Myocyte (in vitro differentiated cells): ENCODE data around the gene PCDHGA11. TPM values are rescaled to one million over a fixed set of nuclear protein-coding genes. Genes with fewer than 3 reads are reported as not detected.
"Not testable (repeated sequence)": the region's sequence is repeated elsewhere in the genome, so short reads cannot be mapped to it uniquely, and the experiment has no call there.

ENCODE experiments used
- DNase-seq: peaks from one replicate; pipeline ENCODE4 v3.0.0-alpha.2; 2012; ENCODE audit warnings: low read depth
- polyA plus RNA-seq: library from polyadenylated mRNA; unstranded; fragments of >200 nt; gene quantifications from one replicate; pipeline ENCODE4 v1.2.1, GENCODE V29; 2012; ENCODE audit warnings: missing spikeins
- total RNA-seq: library from RNA; depleted of rRNA; stranded (reverse); fragments of >200 nt; gene quantifications from 2 replicates; pipeline ENCODE4 v1.2.3, GENCODE V29; 2014

PCDHGA11 gene
- 2.0 and 2.1 TPM in 2 replicates for total RNA-seq
- polyA plus RNA-seq: 0.33 TPM

- DNase-seq: no peak
Observed at GRCh38 chr5:141420855-141421488, at the start of gene PCDHGA11. Gene PCDHGA11 (plus strand): TSS chr5:141421051. CDS start chr5:141421228, 177 bp downstream.

GRCh38 chr5:141371572-141372475 lies 49.0 kb upstream of the PCDHGA11 start:
- no peak for DNase-seq

- no peak for DNase-seq
Observed at GRCh38 chr5:141373673-141374317, 47.1 kb upstream of the PCDHGA11 start, which contains the start of gene PCDHGA6. Gene PCDHGA6 (plus strand): TSS chr5:141373891. CDS start chr5:141374084, 193 bp downstream.

- DNase-seq: no peak
Observed at GRCh38 chr5:141374627-141375026, 46.2 kb upstream of the PCDHGA11 start.

- DNase-seq: not testable (repeated sequence)
Observed at GRCh38 chr5:141375444-141376155, 45.3 kb upstream of the PCDHGA11 start.

GRCh38 chr5:141382469-141383294 lies 38.2 kb upstream of the PCDHGA11 start, which contains the start of gene PCDHGA7:
Gene PCDHGA7 (plus strand): TSS chr5:141382742. CDS start chr5:141382900, 158 bp downstream.
- DNase-seq: no peak

GRCh38 chr5:141383345-141383744 lies 37.5 kb upstream of the PCDHGA11 start:
- DNase-seq: no peak

- no peak for DNase-seq
Observed at GRCh38 chr5:141384471-141385267, 36.2 kb upstream of the PCDHGA11 start.

GRCh38 chr5:141387557-141388311 lies 33.1 kb upstream of the PCDHGA11 start, which contains the start of gene PCDHGB4:
Gene PCDHGB4 (plus strand): TSS chr5:141387698. CDS start chr5:141387885, 187 bp downstream.
- not testable (repeated sequence) for DNase-seq

- no peak for DNase-seq
Observed at GRCh38 chr5:141388661-141389060, 32.2 kb upstream of the PCDHGA11 start.

- no peak for DNase-seq
Observed at GRCh38 chr5:141389153-141390042, 31.5 kb upstream of the PCDHGA11 start.

GRCh38 chr5:141392429-141393198 lies 28.2 kb upstream of the PCDHGA11 start, which contains the start of gene PCDHGA8:
Gene PCDHGA8 (plus strand): TSS chr5:141392633. CDS start chr5:141392814, 181 bp downstream.
- peak; percentile 14 for DNase-seq

- DNase-seq: no peak
Observed at GRCh38 chr5:141393267-141393666, 27.6 kb upstream of the PCDHGA11 start.

GRCh38 chr5:141394401-141395187 lies 26.3 kb upstream of the PCDHGA11 start:
- not testable (repeated sequence) for DNase-seq

GRCh38 chr5:141397756-141398551 lies 22.9 kb upstream of the PCDHGA11 start, which contains the start of gene PCDHGB5:
Gene PCDHGB5 (plus strand): TSS chr5:141397947. CDS start chr5:141398128, 181 bp downstream.
- DNase-seq: not testable (repeated sequence)
